Upper lobe of left lung (tissue), 4 donors: ENCODE data around the gene MAGEA9B.
"Not testable (repeated sequence)": the region's sequence is repeated elsewhere in the genome, so short reads cannot be mapped to it uniquely, and the experiment has no call there.

ENCODE experiments used
- CTCF ChIP-seq, 6 experiments: fragments of 450-650 bp in 4 of 6; fragments of 200-600 bp in 2 of 6; sonication (generic) in 2 of 6; IDR thresholded peaks; one replicate each; pipeline ENCODE4 v1.5.1; 2016 to 2019; ENCODE audit warnings: antibody characterized with exemption in 6 of 6
- EP300 ChIP-seq, 4 donors: sonication (generic); formaldehyde crosslinking; IDR thresholded peaks; one replicate each; pipeline ENCODE4 v1.5.1; 2017; ENCODE audit warnings: antibody characterized with exemption in 4 of 4, control low read depth in 2 of 4
- POLR2A ChIP-seq, 4 donors: fragments of 450-650 bp; IDR thresholded peaks; one replicate each; pipeline ENCODE4 v1.5.1; 2016 to 2017; ENCODE audit warnings: antibody characterized with exemption in 4 of 4, mild to moderate bottlenecking in 2 of 4
- POLR2AphosphoS5 ChIP-seq, 2 donors: sonication (generic); formaldehyde crosslinking; IDR thresholded peaks; one replicate each; pipeline ENCODE4 v1.5.1; 2017; ENCODE audit warnings: antibody characterized with exemption in 2 of 2

DNA sequence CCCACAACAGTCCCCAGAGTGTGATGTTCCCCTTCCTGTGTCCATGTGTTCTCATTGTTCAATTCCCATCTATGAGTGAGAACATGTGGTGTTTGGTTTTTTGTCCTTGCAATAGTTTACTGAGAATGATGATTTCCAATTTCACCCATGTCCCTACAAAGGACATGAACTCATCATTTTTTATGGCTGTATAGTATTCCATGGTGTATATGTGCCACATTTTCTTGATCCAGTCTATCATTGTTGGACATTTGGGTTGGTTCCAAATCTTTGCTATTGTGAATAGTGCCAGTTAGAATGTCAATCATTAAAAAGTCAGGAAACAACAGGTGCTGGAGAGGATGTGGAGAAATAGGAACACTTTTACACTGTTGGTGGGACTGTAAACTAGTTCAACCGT is 32.4 kb upstream of the MAGEA9B start:
- TF ChIP-seq POLR2A, CTCF, POLR2AphosphoS5, EP300 (IDR thresholded peaks at IDR 0.05): not testable (repeated sequence)
